A673 (cell line): ENCODE measurements around the gene ARHGEF26. TPM values are rescaled to one million over a fixed set of nuclear protein-coding genes. Genes with fewer than 3 reads are reported as not detected.

Experiments
- BruUV-seq: library from RNA; stranded (reverse); fragments of 400-500 nt; replicated peaks from 2 replicates; lab custom pipeline; 2021; lab: Mats Ljungman, UMichigan
- CTCF ChIA-PET: fragments of 300-600 bp; sonication (Branson Sonifier 250); formaldehyde crosslinking; loops from one replicate; lab custom pipeline; 2022; ENCODE audit warnings: antibody characterized with exemption; lab: Charles Lee
- POLR2A ChIA-PET: fragments of 300-600 bp; sonication (Branson Sonifier 250); formaldehyde crosslinking; loops from one replicate; lab custom pipeline; 2022; ENCODE audit warnings: antibody characterized with exemption; ENCODE audit not compliant: low non-redundant PET; lab: Charles Lee
- DNase-seq: peaks from one replicate; pipeline ENCODE4 v3.0.0-alpha.2; 2015; ENCODE audit warnings: low spot score
- H3K27ac ChIP-seq: fragments of 200-600 bp; sonication (generic); 2 replicates; pipeline ENCODE4 v1.5.1; 2016; ENCODE audit warnings: mixed run types, low read depth, mild to moderate bottlenecking, mixed read lengths, antibody characterized with exemption, low read length; ENCODE audit not compliant: poor library complexity, severe bottlenecking
- H3K27me3 ChIP-seq: fragments of 200-600 bp; sonication (generic); replicated peaks from 2 replicates; pipeline ENCODE4 v1.6.1; 2017; ENCODE audit warnings: mixed run types, low read depth, mild to moderate bottlenecking, mixed read lengths, antibody characterized with exemption, low read length; ENCODE audit not compliant: insufficient read depth, poor library complexity
- H3K36me3 ChIP-seq: fragments of 200-600 bp; sonication (generic); 2 replicates; pipeline ENCODE4 v1.6.1; 2016; ENCODE audit warnings: mixed run types, mild to moderate bottlenecking, mixed read lengths, antibody characterized with exemption, low read length; ENCODE audit not compliant: insufficient read depth, poor library complexity, severe bottlenecking
- H3K4me1 ChIP-seq: fragments of 200-600 bp; sonication (generic); 2 replicates; pipeline ENCODE4 v1.6.1; 2017; ENCODE audit warnings: mixed run types, mild to moderate bottlenecking, mixed read lengths, antibody characterized with exemption, low read length; ENCODE audit not compliant: insufficient read depth, poor library complexity, severe bottlenecking
- H3K4me3 ChIP-seq: fragments of 200-600 bp; sonication (generic); 2 replicates; pipeline ENCODE4 v1.5.1; 2016; ENCODE audit warnings: low read depth, mixed run types, mild to moderate bottlenecking, mixed read lengths, low read length; ENCODE audit not compliant: poor library complexity, severe bottlenecking
- H3K9me3 ChIP-seq: fragments of 200-600 bp; sonication (generic); 2 replicates; pipeline ENCODE4 v1.6.1; 2016; ENCODE audit warnings: mixed run types, low read depth, mild to moderate bottlenecking, mixed read lengths, antibody characterized with exemption, low read length; ENCODE audit not compliant: poor library complexity, severe bottlenecking
- EZH2 ChIP-seq: fragments of 200-600 bp; sonication (generic); IDR thresholded peaks from 2 replicates; pipeline ENCODE4 v1.6.1; 2017; ENCODE audit warnings: borderline replicate concordance, low read depth, mild to moderate bottlenecking, mixed read lengths, antibody characterized with exemption, low read length; ENCODE audit not compliant: poor library complexity, severe bottlenecking
- intact Hi-C: fragments of 100-400 bp; cut with micrococcal nuclease; formaldehyde crosslinking; loops from one replicate; pipeline ENCODE4 v1.10.0; 2022; ENCODE audit not compliant: unreplicated experiment
- total RNA-seq: library from RNA; stranded (reverse); gene quantifications from 2 replicates; pipeline ENCODE4 v1.2.3, GENCODE V29; 2021
- TF ChIP-seq, protein P1 (sequence below): fragments of 300-800, 200-600 bp; sonication (generic); conservative IDR thresholded peaks from 2 replicates; pipeline ENCODE4 v1.5.1; 2017; ENCODE audit warnings: low read depth, mild to moderate bottlenecking, antibody characterized with exemption, low read length, moderate library complexity, mixed read lengths

ARHGEF26 gene
- total RNA-seq, 1 experiment from 2014 or later: 15.9 TPM

DNA sequence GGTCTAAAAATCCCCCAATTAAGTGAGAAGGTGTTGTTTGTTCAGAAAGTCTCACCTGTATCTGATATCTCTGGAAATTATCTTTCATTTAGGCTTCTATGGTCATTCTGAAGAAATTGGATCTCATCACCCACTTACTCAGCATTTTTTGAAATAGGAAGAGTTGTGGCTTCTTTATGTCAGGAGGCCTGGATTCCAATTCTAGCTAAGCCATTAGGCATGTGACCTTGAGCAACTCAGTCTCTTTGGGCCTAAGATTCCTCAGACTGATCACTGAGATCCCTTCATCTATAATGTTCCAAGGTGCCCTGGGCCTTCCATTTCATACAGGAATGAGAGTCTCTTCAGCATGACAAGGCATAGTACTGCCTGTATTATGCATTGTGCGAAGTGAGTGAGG lies 70.3 kb downstream of the ARHGEF26 start:
- H3K27me3 ChIP-seq: no peaks in the 10 kb centered on the region
- POLR2A ChIA-PET: no interaction called here
- no TSS peak for BruUV-seq
- intact Hi-C loops: no loop called here
- CTCF ChIA-PET: no interaction called here
- DNase-seq: no peak
- H3K9me3 ChIP-seq: no peaks in the 10 kb centered on the region
- no peaks in the 10 kb centered on the region for H3K4me1 ChIP-seq
- TF ChIP-seq, protein P1, sequence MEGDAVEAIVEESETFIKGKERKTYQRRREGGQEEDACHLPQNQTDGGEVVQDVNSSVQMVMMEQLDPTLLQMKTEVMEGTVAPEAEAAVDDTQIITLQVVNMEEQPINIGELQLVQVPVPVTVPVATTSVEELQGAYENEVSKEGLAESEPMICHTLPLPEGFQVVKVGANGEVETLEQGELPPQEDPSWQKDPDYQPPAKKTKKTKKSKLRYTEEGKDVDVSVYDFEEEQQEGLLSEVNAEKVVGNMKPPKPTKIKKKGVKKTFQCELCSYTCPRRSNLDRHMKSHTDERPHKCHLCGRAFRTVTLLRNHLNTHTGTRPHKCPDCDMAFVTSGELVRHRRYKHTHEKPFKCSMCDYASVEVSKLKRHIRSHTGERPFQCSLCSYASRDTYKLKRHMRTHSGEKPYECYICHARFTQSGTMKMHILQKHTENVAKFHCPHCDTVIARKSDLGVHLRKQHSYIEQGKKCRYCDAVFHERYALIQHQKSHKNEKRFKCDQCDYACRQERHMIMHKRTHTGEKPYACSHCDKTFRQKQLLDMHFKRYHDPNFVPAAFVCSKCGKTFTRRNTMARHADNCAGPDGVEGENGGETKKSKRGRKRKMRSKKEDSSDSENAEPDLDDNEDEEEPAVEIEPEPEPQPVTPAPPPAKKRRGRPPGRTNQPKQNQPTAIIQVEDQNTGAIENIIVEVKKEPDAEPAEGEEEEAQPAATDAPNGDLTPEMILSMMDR: no peak
- TF ChIP-seq EZH2: no peak
- H3K4me3 ChIP-seq: no peak overlapping the region
- no peak overlapping the region for H3K27ac ChIP-seq
- peaks cover 8% of the 10 kb centered on the region for H3K36me3 ChIP-seq

DNA sequence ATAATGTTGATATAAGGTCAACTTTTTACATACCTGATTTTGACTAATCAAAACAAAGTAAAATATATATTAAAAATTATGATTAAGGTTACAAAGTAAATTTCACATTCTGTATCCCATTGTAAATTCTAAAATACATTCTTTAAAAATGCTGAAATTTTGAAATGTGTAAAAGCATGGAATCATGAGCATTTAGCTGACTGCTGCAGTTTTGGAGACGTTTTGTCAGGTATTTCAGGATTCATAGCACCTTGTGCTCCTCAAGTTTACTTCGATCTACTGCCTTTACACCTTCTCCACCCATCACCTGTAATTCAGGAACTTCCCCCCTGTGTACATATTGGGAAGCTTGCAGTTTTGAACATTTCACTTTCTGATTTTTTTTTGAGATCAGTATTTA lies 71.0 kb downstream of the ARHGEF26 start:
- ChIA-PET CTCF (no interaction called here), POLR2A (no interaction called here)
- H3K4me1 ChIP-seq: no peaks in the 10 kb centered on the region
- no peaks in the 10 kb centered on the region for H3K27me3 ChIP-seq
- no peaks in the 10 kb centered on the region for H3K9me3 ChIP-seq
- DNase-seq: no peak
- peaks cover 8% of the 10 kb centered on the region for H3K36me3 ChIP-seq
- intact Hi-C loops: no loop called here
- no peak overlapping the region for H3K4me3 ChIP-seq
- TF ChIP-seq, protein P1: no peak
- no peak for TF ChIP-seq EZH2
- no peak overlapping the region for H3K27ac ChIP-seq
- BruUV-seq: no TSS peak

DNA sequence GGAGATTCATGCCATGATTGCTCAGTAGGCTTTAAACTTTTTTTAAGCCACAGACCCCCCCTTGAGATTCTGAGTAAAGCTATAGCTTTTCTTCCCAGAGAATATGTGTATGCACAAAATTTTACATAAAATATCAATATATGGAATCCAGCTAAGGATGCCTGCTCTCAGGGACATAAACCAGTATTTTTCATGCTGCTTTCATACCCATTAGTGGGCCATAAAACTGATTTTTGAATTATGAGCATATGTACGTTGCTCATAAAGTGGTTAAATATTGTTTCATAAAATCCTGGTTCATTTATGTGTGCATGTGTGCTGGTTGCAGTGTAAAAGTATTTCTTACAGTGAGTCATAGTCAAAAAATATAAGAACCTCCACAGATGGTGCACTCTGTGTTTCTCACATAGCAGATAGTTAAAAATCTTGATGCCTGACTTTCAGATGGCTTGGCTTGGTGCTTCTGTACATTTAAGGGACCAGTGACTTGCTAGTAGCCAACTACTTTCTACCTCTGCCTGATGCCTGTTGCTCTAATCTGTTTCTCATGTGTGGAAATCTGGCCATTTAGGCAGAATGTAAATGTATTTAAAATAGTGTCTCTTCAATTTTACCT lies 71.9 kb downstream of the ARHGEF26 start:
- Histone ChIP-seq H3K4me3 (no peak overlapping the region), H3K27ac (no peak overlapping the region), H3K4me1 (no peaks in the 10 kb centered on the region), H3K27me3 (no peaks in the 10 kb centered on the region), H3K9me3 (no peaks in the 10 kb centered on the region), H3K36me3 (peaks cover 8% of the 10 kb centered on the region)
- DNase-seq: no peak
- no peak for TF ChIP-seq EZH2
- TF ChIP-seq, protein P1: no peak
- no TSS peak for BruUV-seq
- intact Hi-C loops: no loop called here
- ChIA-PET POLR2A (no interaction called here), CTCF (no interaction called here)
